HCT116 (cell line): ENCODE results near the gene ANXA6.

Experiments
- CTCF ChIP-seq, 3 experiments: fragments of 200-600 bp in 1 of 3; sonication (generic) in 1 of 3; IDR thresholded peaks in 2 of 3; conservative IDR thresholded peaks in 1 of 3; 2 replicates each; pipeline ENCODE4 v1.5.1; 2012 to 2017; ENCODE audit warnings: low read depth in 2 of 3, low read length in 2 of 3, antibody characterized with exemption in 1 of 3, borderline replicate concordance in 1 of 3, control low read depth in 1 of 3, mild to moderate bottlenecking in 1 of 3, mixed read lengths in 1 of 3, mixed run types in 1 of 3, moderate library complexity in 1 of 3; ENCODE audit not compliant: insufficient read depth in 1 of 3
- REST ChIP-seq: IDR thresholded peaks from 2 replicates; pipeline ENCODE4 v1.6.1; 2012; ENCODE audit warnings: low read depth
- SIN3A ChIP-seq: IDR thresholded peaks from 2 replicates; pipeline ENCODE4 v1.6.1; 2012; ENCODE audit warnings: low read depth
- ZBTB33 ChIP-seq: IDR thresholded peaks from 2 replicates; pipeline ENCODE4 v1.6.1; 2011; ENCODE audit warnings: mild to moderate bottlenecking, low read length, moderate library complexity; ENCODE audit not compliant: insufficient replicate concordance; ENCODE audit errors: extremely low read depth

- TF ChIP-seq REST, result no peak
- no peak for TF ChIP-seq CTCF (IDR thresholded peaks at IDR 0.05 in 2 of 3, conservative IDR thresholded peaks at IDR 0.05 in 1 of 3; ENCODE audit: borderline replicate concordance in 1 of 3, insufficient read depth in 1 of 3, low read depth in 2 of 3, low read length in 2 of 3)
- no peak for TF ChIP-seq SIN3A
- TF ChIP-seq ZBTB33, result no peak
Measured at GRCh38 chr5:151147033-151147432, 10.5 kb downstream of the ANXA6 start.
